HEK293 (cell line): Measurements from ENCODE around the gene LCN6.
A peak's percentile ranks its signal among the peaks of the same experiment; 100 is the strongest.

Experiments
- CTCF ChIA-PET: fragments of 350-600 bp; formaldehyde crosslinking; extraction: SDS; loops from one replicate; lab custom pipeline; 2021; ENCODE audit warnings: antibody characterized with exemption; lab: Yijun Ruan, JAX
- POLR2A ChIA-PET: fragments of 300-600 bp; formaldehyde crosslinking; extraction: SDS; loops from one replicate; lab custom pipeline; 2020; ENCODE audit warnings: antibody characterized with exemption, inconsistent platforms; lab: Yijun Ruan, JAX
- H3K27ac ChIP-seq: fragments of 200-500 bp; sonication (Bioruptor generic); 2 replicates; pipeline ENCODE4 v1.5.1; 2014; ENCODE audit warnings: low read depth, low read length, control low read depth, inconsistent platforms; ENCODE audit errors: extremely low read depth
- H3K36me3 ChIP-seq, 2 experiments: fragments of 200-500 bp in 1 of 2; sonication (Bioruptor generic) in 1 of 2; 1 replicate in 1 of 2; 2 replicates in 1 of 2; pipeline ENCODE4 v1.5.1; 2014 to 2017; ENCODE audit warnings: inconsistent platforms in 2 of 2, low read length in 2 of 2; ENCODE audit not compliant: control insufficient read depth in 2 of 2, insufficient read depth in 1 of 2
- H3K4me1 ChIP-seq: fragments of 200-500 bp; sonication (Bioruptor generic); 2 replicates; pipeline ENCODE4 v1.5.1; 2014; ENCODE audit warnings: mild to moderate bottlenecking, low read length, inconsistent platforms; ENCODE audit not compliant: control insufficient read depth, insufficient read depth
- H3K4me3 ChIP-seq: 2 replicates; pipeline ENCODE4 v1.5.1; 2011; ENCODE audit warnings: low read depth, mild to moderate bottlenecking, control low read depth, low read length, moderate library complexity
- H3K9me3 ChIP-seq: fragments of 200-500 bp; sonication (Bioruptor generic); 2 replicates; pipeline ENCODE4 v1.5.1; 2014; ENCODE audit warnings: low read depth, low read length, inconsistent platforms; ENCODE audit not compliant: control insufficient read depth, insufficient read depth
- IKZF3 ChIP-seq: fragments of 450-650 bp; IDR thresholded peaks from 2 replicates; pipeline ENCODE4 v1.5.0; 2018; ENCODE audit warnings: missing biosample characterization, mild to moderate bottlenecking, missing genetic modification characterization, moderate library complexity
- KLF10 ChIP-seq: fragments of 450-650 bp; IDR thresholded peaks from 2 replicates; pipeline ENCODE4 v1.5.1; 2018; ENCODE audit warnings: missing biosample characterization, mild to moderate bottlenecking, missing genetic modification characterization
- PRDM2 ChIP-seq: fragments of 450-650 bp; formaldehyde crosslinking; IDR thresholded peaks from 2 replicates; pipeline ENCODE4 v1.5.1; 2016; ENCODE audit warnings: missing biosample characterization, missing genetic modification characterization, borderline replicate concordance
- ZBTB8A ChIP-seq: fragments of 450-650 bp; formaldehyde crosslinking; IDR thresholded peaks from 2 replicates; pipeline ENCODE4 v1.5.1; 2016; ENCODE audit warnings: missing biosample characterization, missing genetic modification characterization
- ZIC2 ChIP-seq: fragments of 450-650 bp; formaldehyde crosslinking; IDR thresholded peaks from 2 replicates; pipeline ENCODE4 v1.5.1; 2016; ENCODE audit warnings: missing biosample characterization, missing genetic modification characterization
- ZNF133 ChIP-seq: fragments of 450-650 bp; formaldehyde crosslinking; IDR thresholded peaks from 2 replicates; pipeline ENCODE4 v1.5.1; 2016; ENCODE audit warnings: missing biosample characterization, missing genetic modification characterization
- ZNF155 ChIP-seq: fragments of 450-650 bp; formaldehyde crosslinking; IDR thresholded peaks from 2 replicates; pipeline ENCODE4 v1.5.1; 2016; ENCODE audit warnings: missing biosample characterization, missing genetic modification characterization
- ZNF169 ChIP-seq: fragments of 450-650 bp; formaldehyde crosslinking; IDR thresholded peaks from 2 replicates; pipeline ENCODE4 v1.5.1; 2016; ENCODE audit warnings: missing biosample characterization, missing genetic modification characterization
- ZNF18 ChIP-seq: fragments of 450-650 bp; formaldehyde crosslinking; IDR thresholded peaks from 2 replicates; pipeline ENCODE4 v1.5.1; 2016; ENCODE audit warnings: missing biosample characterization, missing genetic modification characterization
- ZNF274 ChIP-seq, 2 experiments: fragments of 200-500 bp in 1 of 2; fragments of 450-650 bp in 1 of 2; sonication (Bioruptor generic) in 1 of 2; formaldehyde crosslinking in 1 of 2; IDR thresholded peaks; 2 replicates each; pipeline versions ENCODE4 v1.5.1 to v1.6.1; 2014 to 2016; ENCODE audit warnings: borderline replicate concordance in 1 of 2, inconsistent platforms in 1 of 2, low read length in 1 of 2, missing biosample characterization in 1 of 2, missing genetic modification characterization in 1 of 2
- ZNF423 ChIP-seq: fragments of 450-650 bp; formaldehyde crosslinking; IDR thresholded peaks from 2 replicates; pipeline ENCODE4 v1.5.1; 2016; ENCODE audit warnings: missing biosample characterization, missing genetic modification characterization
- ZNF530 ChIP-seq: fragments of 450-650 bp; formaldehyde crosslinking; IDR thresholded peaks from 2 replicates; pipeline ENCODE4 v1.5.1; 2016; ENCODE audit warnings: low read depth, missing biosample characterization, missing genetic modification characterization
- ZNF544 ChIP-seq: fragments of 450-650 bp; formaldehyde crosslinking; IDR thresholded peaks from 2 replicates; pipeline ENCODE4 v1.5.0; 2017; ENCODE audit warnings: missing biosample characterization, missing genetic modification characterization
- ZNF555 ChIP-seq: fragments of 450-650 bp; formaldehyde crosslinking; conservative IDR thresholded peaks from 2 replicates; pipeline ENCODE4 v1.5.1; 2017; ENCODE audit warnings: missing biosample characterization, mild to moderate bottlenecking, missing genetic modification characterization, inconsistent platforms
- ZNF623 ChIP-seq: fragments of 450-650 bp; formaldehyde crosslinking; IDR thresholded peaks from 2 replicates; pipeline ENCODE4 v1.5.1; 2016; ENCODE audit warnings: missing biosample characterization, missing genetic modification characterization
- ZNF624 ChIP-seq: fragments of 450-650 bp; formaldehyde crosslinking; IDR thresholded peaks from 2 replicates; pipeline ENCODE4 v1.5.1; 2017; ENCODE audit warnings: missing biosample characterization, missing genetic modification characterization
- TF ChIP-seq, protein P1 (sequence below): fragments of 450-650 bp; formaldehyde crosslinking; IDR thresholded peaks from 2 replicates; pipeline ENCODE4 v1.5.1; 2016; ENCODE audit warnings: missing biosample characterization, missing genetic modification characterization
- TF ChIP-seq, protein P2 (sequence below): fragments of 450-650 bp; formaldehyde crosslinking; IDR thresholded peaks from 2 replicates; pipeline ENCODE4 v1.5.1; 2016; ENCODE audit warnings: missing biosample characterization, missing genetic modification characterization, low read depth
- TF ChIP-seq, protein P3 (sequence below): fragments of 450-650 bp; formaldehyde crosslinking; IDR thresholded peaks from 2 replicates; pipeline ENCODE4 v1.5.1; 2016; ENCODE audit warnings: missing biosample characterization, missing genetic modification characterization

Gene LCN6

GRCh38 chr9:136695955-136696354 is 52.4 kb downstream of the LCN6 start:
- Histone ChIP-seq H3K27ac (no peak overlapping the region), H3K4me3 (no peak overlapping the region), H3K36me3 (no peaks in the 10 kb centered on the region), H3K4me1 (no peaks in the 10 kb centered on the region)
- POLR2A ChIA-PET, result interaction anchor here (0.9 kb wide), 1 partner anchor 32 kb away, joined by 3 read pairs; no protein-coding TSS in a partner anchor
- TF ChIP-seq ZNF169, result no peak
- TF ChIP-seq IKZF3 (tag by site-specific recombination), result no peak
- no peak for TF ChIP-seq ZNF544 (tag by site-specific recombination)
- TF ChIP-seq ZIC2 (tag by site-specific recombination), result peak; percentile 19; the same call in 1 of the 2 replicates
- TF ChIP-seq ZNF423 (tag by site-specific recombination), result no peak
- TF ChIP-seq ZNF18, result no peak
- TF ChIP-seq, all 188 proteins: peak for 1
- H3K9me3 ChIP-seq, result no peaks in the 10 kb centered on the region
- CTCF ChIA-PET, result interaction anchor here (0.8 to 4.0 kb wide), 3 partner anchors 23 to 212 kb away, joined by 3 to 24 read pairs (median 3); no protein-coding TSS in a partner anchor

- CTCF ChIA-PET, result interaction anchor here (0.5 to 4.0 kb wide), 9 partner anchors 7 to 311 kb away, joined by 3 to 24 read pairs (median 3); partner anchors contain the start of gene AGPAT2
- Histone ChIP-seq H3K4me1 (no peaks in the 10 kb centered on the region), H3K9me3 (no peaks in the 10 kb centered on the region), H3K36me3 (no peaks in the 10 kb centered on the region), H3K27ac (no peak overlapping the region), H3K4me3 (no peak overlapping the region)
- POLR2A ChIA-PET, result interaction anchor here (0.9 kb wide), 1 partner anchor 33 kb away, joined by 3 read pairs; no protein-coding TSS in a partner anchor
- TF ChIP-seq, protein P1, sequence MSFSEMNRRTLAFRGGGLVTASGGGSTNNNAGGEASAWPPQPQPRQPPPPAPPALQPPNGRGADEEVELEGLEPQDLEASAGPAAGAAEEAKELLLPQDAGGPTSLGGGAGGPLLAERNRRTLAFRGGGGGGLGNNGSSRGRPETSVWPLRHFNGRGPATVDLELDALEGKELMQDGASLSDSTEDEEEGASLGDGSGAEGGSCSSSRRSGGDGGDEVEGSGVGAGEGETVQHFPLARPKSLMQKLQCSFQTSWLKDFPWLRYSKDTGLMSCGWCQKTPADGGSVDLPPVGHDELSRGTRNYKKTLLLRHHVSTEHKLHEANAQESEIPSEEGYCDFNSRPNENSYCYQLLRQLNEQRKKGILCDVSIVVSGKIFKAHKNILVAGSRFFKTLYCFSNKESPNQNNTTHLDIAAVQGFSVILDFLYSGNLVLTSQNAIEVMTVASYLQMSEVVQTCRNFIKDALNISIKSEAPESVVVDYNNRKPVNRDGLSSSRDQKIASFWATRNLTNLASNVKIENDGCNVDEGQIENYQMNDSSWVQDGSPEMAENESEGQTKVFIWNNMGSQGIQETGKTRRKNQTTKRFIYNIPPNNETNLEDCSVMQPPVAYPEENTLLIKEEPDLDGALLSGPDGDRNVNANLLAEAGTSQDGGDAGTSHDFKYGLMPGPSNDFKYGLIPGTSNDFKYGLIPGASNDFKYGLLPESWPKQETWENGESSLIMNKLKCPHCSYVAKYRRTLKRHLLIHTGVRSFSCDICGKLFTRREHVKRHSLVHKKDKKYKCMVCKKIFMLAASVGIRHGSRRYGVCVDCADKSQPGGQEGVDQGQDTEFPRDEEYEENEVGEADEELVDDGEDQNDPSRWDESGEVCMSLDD (tag by site-specific recombination), result no peak
- TF ChIP-seq PRDM2, result no peak
- no peak for TF ChIP-seq KLF10 (tag by site-specific recombination)
- no peak for TF ChIP-seq ZNF530 (tag by site-specific recombination)
- no peak for TF ChIP-seq ZNF169
- TF ChIP-seq ZNF555 (tag by site-specific recombination), result no peak
- 0 out of 2 replicates have a peak, but pooled peaks have one; percentile 19 for TF ChIP-seq ZBTB8A (tag by site-specific recombination)
- TF ChIP-seq, protein P2, sequence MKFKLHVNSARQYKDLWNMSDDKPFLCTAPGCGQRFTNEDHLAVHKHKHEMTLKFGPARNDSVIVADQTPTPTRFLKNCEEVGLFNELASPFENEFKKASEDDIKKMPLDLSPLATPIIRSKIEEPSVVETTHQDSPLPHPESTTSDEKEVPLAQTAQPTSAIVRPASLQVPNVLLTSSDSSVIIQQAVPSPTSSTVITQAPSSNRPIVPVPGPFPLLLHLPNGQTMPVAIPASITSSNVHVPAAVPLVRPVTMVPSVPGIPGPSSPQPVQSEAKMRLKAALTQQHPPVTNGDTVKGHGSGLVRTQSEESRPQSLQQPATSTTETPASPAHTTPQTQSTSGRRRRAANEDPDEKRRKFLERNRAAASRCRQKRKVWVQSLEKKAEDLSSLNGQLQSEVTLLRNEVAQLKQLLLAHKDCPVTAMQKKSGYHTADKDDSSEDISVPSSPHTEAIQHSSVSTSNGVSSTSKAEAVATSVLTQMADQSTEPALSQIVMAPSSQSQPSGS (tag by site-specific recombination), result no peak
- no peak for TF ChIP-seq ZNF623
- TF ChIP-seq, protein P3, sequence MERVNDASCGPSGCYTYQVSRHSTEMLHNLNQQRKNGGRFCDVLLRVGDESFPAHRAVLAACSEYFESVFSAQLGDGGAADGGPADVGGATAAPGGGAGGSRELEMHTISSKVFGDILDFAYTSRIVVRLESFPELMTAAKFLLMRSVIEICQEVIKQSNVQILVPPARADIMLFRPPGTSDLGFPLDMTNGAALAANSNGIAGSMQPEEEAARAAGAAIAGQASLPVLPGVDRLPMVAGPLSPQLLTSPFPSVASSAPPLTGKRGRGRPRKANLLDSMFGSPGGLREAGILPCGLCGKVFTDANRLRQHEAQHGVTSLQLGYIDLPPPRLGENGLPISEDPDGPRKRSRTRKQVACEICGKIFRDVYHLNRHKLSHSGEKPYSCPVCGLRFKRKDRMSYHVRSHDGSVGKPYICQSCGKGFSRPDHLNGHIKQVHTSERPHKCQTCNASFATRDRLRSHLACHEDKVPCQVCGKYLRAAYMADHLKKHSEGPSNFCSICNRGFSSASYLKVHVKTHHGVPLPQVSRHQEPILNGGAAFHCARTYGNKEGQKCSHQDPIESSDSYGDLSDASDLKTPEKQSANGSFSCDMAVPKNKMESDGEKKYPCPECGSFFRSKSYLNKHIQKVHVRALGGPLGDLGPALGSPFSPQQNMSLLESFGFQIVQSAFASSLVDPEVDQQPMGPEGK (tag by site-specific recombination), result peak; percentile 33; the same call in 1 of the 2 replicates
- TF ChIP-seq ZNF155 (tag by site-specific recombination), result no peak
- TF ChIP-seq ZNF133 (tag by site-specific recombination), result no peak
- TF ChIP-seq ZNF274 (IDR thresholded peaks at IDR 0.05; ENCODE audit: low read length), result no peak
- TF ChIP-seq ZNF274 (tag by site-specific recombination; IDR thresholded peaks at IDR 0.05; ENCODE audit: borderline replicate concordance), result no peak
- TF ChIP-seq ZNF624 (tag by site-specific recombination), result no peak
Observed at GRCh38 chr9:136695435-136695895, 52.9 kb downstream of the LCN6 start.
